SU-DHL-6 (cell line): Measurements from ENCODE around the gene ABCA4.
"Not testable (repeated sequence)": the region's sequence is repeated elsewhere in the genome, so short reads cannot be mapped to it uniquely, and the experiment has no call there.

Experiments used
- H2AFZ ChIP-seq: fragments of 200-600 bp; sonication (generic); 2 replicates; pipeline ENCODE4 v1.6.1; 2014; ENCODE audit warnings: low read depth, mild to moderate bottlenecking, moderate library complexity, mixed read lengths, antibody characterized with exemption, low read length; ENCODE audit not compliant: severe bottlenecking
- H3F3A ChIP-seq: fragments of 200-600 bp; shearing (Covaris generic); 2 replicates; pipeline ENCODE4 v1.6.0; 2016; ENCODE audit warnings: antibody characterized with exemption, mild to moderate bottlenecking; ENCODE audit not compliant: insufficient read depth
- H3K27ac ChIP-seq: fragments of 200-600 bp; sonication (generic); 2 replicates; pipeline ENCODE4 v1.5.1; 2016; ENCODE audit warnings: low read depth, mild to moderate bottlenecking, low read length, moderate library complexity, mixed read lengths
- H3K27me3 ChIP-seq: fragments of 200-600 bp; sonication (generic), shearing (Covaris generic); 2 replicates; pipeline ENCODE4 v1.6.0; 2014; ENCODE audit warnings: mild to moderate bottlenecking, low read length
- H3K36me3 ChIP-seq: fragments of 200-600 bp; sonication (generic); 2 replicates; pipeline ENCODE4 v1.6.1; 2014; ENCODE audit warnings: mild to moderate bottlenecking, low read length, mixed read lengths
- H3K4me2 ChIP-seq: fragments of 300-600, 200-600 bp; shearing (Covaris generic), sonication (generic); 2 replicates; pipeline ENCODE4 v1.6.0; 2014; ENCODE audit warnings: low read length, low read depth, mild to moderate bottlenecking; ENCODE audit not compliant: poor library complexity, severe bottlenecking
- H3K4me3 ChIP-seq: fragments of 200-600 bp; sonication (generic); 2 replicates; pipeline ENCODE4 v1.5.1; 2014; ENCODE audit warnings: antibody characterized with exemption, low read length, mild to moderate bottlenecking, mixed read lengths; ENCODE audit not compliant: insufficient read depth, poor library complexity, severe bottlenecking
- H3K79me2 ChIP-seq: fragments of 200-600 bp; sonication (generic); 2 replicates; pipeline ENCODE4 v1.6.1; 2014; ENCODE audit warnings: mild to moderate bottlenecking, low read length, moderate library complexity; ENCODE audit not compliant: insufficient read depth
- H3K9ac ChIP-seq: fragments of 200-600 bp; sonication (generic); 2 replicates; pipeline ENCODE4 v1.7.0; 2014; ENCODE audit warnings: mild to moderate bottlenecking, low read length
- H3K9me2 ChIP-seq: fragments of 200-600 bp; sonication (generic); replicated peaks from 2 replicates; pipeline ENCODE4 v1.6.1; 2014; ENCODE audit warnings: low read length; ENCODE audit not compliant: insufficient read depth
- H3K9me3 ChIP-seq: fragments of 200-600 bp; sonication (generic); 2 replicates; pipeline ENCODE4 v1.6.1; 2014; ENCODE audit warnings: low read length, mixed read lengths; ENCODE audit not compliant: insufficient read depth
- H4K20me1 ChIP-seq: fragments of 200-600 bp; sonication (generic); 2 replicates; pipeline ENCODE4 v1.6.1; 2014; ENCODE audit warnings: low read depth, mild to moderate bottlenecking, antibody characterized with exemption, low read length, moderate library complexity, mixed read lengths
- EZH2phosphoT487 ChIP-seq: fragments of 200-600 bp; sonication (generic), shearing (Covaris generic); conservative IDR thresholded peaks from 2 replicates; pipeline ENCODE4 v1.6.1; 2018; ENCODE audit warnings: mild to moderate bottlenecking, antibody characterized with exemption, low read length, moderate library complexity, mixed read lengths
- TF ChIP-seq, protein P1 (sequence below): fragments of 200-600 bp; sonication (generic); IDR thresholded peaks from one replicate; pipeline ENCODE4 v1.5.1; 2017; ENCODE audit warnings: antibody characterized with exemption, mild to moderate bottlenecking, low read length, moderate library complexity; ENCODE audit not compliant: insufficient read depth, poor library complexity, severe bottlenecking

Gene ABCA4

DNA sequence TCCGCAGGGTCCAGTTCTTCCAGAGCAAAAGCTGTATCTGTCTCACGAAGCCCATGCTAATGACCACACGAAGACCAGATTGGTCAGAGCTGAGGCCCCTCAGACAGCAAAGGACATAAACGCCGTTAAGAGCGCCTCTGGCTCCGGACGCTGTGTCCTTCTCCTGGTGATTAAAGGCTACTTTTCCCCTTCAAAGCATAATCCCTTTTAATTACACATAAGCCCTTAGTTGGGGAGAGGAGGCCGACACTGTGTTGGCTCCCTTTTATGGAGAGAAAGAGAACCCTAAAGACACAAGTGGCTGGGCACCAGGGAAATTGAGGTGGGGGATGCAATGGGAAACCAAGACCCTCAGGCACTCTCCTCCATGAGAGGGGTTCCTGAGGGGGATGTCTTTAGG, at the start of gene ABCA4:
Gene ABCA4 (minus strand): TSS at position 158 of the 400 bp plus-strand sequence. CDS start 103 bp downstream, at position 55.
- Histone ChIP-seq H3K9me3 (no peaks in the 10 kb centered on the region), H3F3A (no peaks in the 10 kb centered on the region), H3K9ac (no peak within 1 kb of the TSS), H2AFZ (no peak within 1 kb of the TSS), H3K9me2 (no peaks in the 10 kb centered on the region), H3K4me3 (no peak within 1 kb of the TSS), H4K20me1 (no peaks in the 10 kb centered on the region), H3K36me3 (no peaks in the 10 kb centered on the region), H3K79me2 (no peaks in the 10 kb centered on the region), H3K27me3 (no peaks in the 10 kb centered on the region), H3K4me2 (no peak within 1 kb of the TSS), H3K27ac (no peak within 1 kb of the TSS)
- TF ChIP-seq EZH2phosphoT487: no peak
- TF ChIP-seq, protein P1, sequence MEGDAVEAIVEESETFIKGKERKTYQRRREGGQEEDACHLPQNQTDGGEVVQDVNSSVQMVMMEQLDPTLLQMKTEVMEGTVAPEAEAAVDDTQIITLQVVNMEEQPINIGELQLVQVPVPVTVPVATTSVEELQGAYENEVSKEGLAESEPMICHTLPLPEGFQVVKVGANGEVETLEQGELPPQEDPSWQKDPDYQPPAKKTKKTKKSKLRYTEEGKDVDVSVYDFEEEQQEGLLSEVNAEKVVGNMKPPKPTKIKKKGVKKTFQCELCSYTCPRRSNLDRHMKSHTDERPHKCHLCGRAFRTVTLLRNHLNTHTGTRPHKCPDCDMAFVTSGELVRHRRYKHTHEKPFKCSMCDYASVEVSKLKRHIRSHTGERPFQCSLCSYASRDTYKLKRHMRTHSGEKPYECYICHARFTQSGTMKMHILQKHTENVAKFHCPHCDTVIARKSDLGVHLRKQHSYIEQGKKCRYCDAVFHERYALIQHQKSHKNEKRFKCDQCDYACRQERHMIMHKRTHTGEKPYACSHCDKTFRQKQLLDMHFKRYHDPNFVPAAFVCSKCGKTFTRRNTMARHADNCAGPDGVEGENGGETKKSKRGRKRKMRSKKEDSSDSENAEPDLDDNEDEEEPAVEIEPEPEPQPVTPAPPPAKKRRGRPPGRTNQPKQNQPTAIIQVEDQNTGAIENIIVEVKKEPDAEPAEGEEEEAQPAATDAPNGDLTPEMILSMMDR: no peak

DNA sequence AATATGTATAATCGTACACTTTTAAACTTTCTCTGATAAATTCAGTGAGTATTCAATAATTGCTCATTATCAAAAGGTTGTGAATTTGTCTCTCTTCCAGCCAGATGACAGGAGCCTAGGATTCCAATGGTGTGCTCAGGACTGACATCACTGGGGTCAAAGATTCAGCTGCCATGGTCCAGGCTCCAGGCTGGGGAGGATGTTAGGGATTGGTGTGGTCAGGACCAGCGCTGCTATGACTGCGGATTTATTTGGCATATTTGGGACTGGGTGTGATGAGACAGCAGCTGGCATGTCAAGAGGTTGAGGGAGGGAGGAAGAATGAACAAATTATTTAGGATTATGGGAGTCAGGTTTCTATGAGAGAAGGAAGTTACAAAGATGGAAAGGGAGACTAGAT, 48.2 kb upstream of the ABCA4 start:
- H2AFZ ChIP-seq: no peak overlapping the region
- no peaks in the 10 kb centered on the region for H3F3A ChIP-seq
- H4K20me1 ChIP-seq: no peaks in the 10 kb centered on the region
- H3K4me3 ChIP-seq: no peak overlapping the region
- H3K36me3 ChIP-seq: no peaks in the 10 kb centered on the region
- H3K27me3 ChIP-seq: no peaks in the 10 kb centered on the region
- H3K9me2 ChIP-seq: no peaks in the 10 kb centered on the region
- H3K9ac ChIP-seq: no peak overlapping the region
- TF ChIP-seq, protein P1: no peak
- TF ChIP-seq EZH2phosphoT487: no peak
- no peak overlapping the region for H3K27ac ChIP-seq
- no peaks in the 10 kb centered on the region for H3K9me3 ChIP-seq
- no peak overlapping the region for H3K4me2 ChIP-seq
- H3K79me2 ChIP-seq: no peaks in the 10 kb centered on the region

GRCh38 chr1:94165843-94166242, 44.9 kb upstream of the ABCA4 start:
- Histone ChIP-seq H3K27ac (no peak overlapping the region), H3F3A (no peaks in the 10 kb centered on the region)

GRCh38 chr1:94164885-94165284, 43.9 kb upstream of the ABCA4 start:
- H3K9me3 ChIP-seq, H3K36me3 ChIP-seq, H3K27ac ChIP-seq, H3K4me3 ChIP-seq, H3K9ac ChIP-seq, H3K9me2 ChIP-seq, H3K4me2 ChIP-seq, H2AFZ ChIP-seq, H3K79me2 ChIP-seq, H3K27me3 ChIP-seq, H3F3A ChIP-seq, H4K20me1 ChIP-seq: not testable (repeated sequence)

More at GRCh38 chr1:94165843-94166242, 44.9 kb upstream of the ABCA4 start:
- H3K9me2 ChIP-seq: no peaks in the 10 kb centered on the region
- no peaks in the 10 kb centered on the region for H3K9me3 ChIP-seq
- no peak overlapping the region for H2AFZ ChIP-seq
- no peaks in the 10 kb centered on the region for H3K79me2 ChIP-seq
- TF ChIP-seq, protein P1: no peak
- TF ChIP-seq EZH2phosphoT487: no peak
- H3K4me2 ChIP-seq: no peak overlapping the region
- no peak overlapping the region for H3K9ac ChIP-seq
- no peaks in the 10 kb centered on the region for H3K27me3 ChIP-seq
- H3K4me3 ChIP-seq: no peak overlapping the region
- no peaks in the 10 kb centered on the region for H4K20me1 ChIP-seq
- H3K36me3 ChIP-seq: no peaks in the 10 kb centered on the region

GRCh38 chr1:94164121-94164520, 43.2 kb upstream of the ABCA4 start:
- not testable (repeated sequence) for H3K9me3 ChIP-seq, H3K79me2 ChIP-seq, H3F3A ChIP-seq, H3K9ac ChIP-seq, H3K36me3 ChIP-seq, H3K4me3 ChIP-seq, H3K9me2 ChIP-seq, H3K27me3 ChIP-seq, H2AFZ ChIP-seq, H4K20me1 ChIP-seq, H3K27ac ChIP-seq, H3K4me2 ChIP-seq

DNA sequence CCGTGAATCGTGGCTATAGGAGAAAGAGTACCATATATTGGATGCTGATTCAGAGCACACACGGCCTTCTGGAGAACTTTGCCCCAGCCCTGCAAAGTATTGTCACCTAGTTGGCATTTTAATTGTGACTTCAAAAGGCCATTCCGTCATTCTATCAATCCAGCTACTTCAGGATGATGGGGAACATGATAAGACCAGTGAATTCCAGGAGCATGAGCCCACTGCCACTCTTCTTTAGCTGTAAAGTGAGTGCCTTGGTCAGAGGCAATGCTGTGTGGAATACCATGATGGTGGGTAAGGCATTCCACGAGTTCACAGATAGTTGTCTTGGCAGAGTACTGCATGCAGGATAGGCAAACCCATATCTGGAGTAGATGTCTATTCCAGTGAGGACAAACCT, 42.3 kb upstream of the ABCA4 start:
- not testable (repeated sequence) for H3F3A ChIP-seq, H3K79me2 ChIP-seq, H3K36me3 ChIP-seq, H3K9me3 ChIP-seq, H4K20me1 ChIP-seq, H3K4me2 ChIP-seq, H3K9me2 ChIP-seq, H3K27ac ChIP-seq, H2AFZ ChIP-seq, H3K9ac ChIP-seq, H3K4me3 ChIP-seq, H3K27me3 ChIP-seq
